Measurements from ENCODE around the gene RAI14.

The RAI14 gene

DNA sequence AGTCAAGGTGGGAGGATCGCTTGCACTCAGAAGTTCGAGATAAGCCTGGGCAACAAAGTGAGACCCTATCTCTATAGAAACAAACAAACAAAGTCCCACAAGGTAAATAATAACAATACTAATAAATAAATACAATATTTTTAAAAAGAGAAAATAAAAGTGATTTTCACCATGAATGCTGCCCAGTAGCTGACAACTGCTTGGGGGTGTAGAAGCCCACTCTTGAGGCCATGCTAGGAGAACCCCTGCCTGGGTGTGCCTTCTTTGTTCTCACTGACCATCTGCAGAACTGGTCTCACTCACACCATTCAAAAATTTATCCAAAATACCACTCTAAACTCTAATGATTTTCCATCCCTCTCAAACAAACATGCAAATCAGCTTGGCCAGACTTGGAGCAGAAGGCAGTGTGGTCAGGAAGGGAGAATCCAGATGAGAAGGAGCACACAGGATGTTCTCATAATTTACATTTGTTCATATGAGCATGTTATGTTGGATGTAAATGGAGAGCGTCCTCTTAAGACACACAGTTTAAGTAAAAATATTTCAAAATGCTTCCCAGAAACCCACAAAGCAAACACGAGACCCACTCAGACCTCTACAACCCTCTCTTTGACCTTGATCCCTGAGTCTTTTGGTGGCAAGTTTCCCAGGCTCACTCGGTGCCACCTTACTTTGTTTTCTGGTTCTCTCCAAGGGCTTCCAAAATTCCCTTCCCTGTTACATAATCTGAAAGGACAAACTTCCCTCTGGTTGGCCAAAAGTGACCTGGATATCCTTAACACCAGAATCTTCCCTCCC is 7.9 kb upstream of the RAI14 start:
- no peak for DNase-seq

DNA sequence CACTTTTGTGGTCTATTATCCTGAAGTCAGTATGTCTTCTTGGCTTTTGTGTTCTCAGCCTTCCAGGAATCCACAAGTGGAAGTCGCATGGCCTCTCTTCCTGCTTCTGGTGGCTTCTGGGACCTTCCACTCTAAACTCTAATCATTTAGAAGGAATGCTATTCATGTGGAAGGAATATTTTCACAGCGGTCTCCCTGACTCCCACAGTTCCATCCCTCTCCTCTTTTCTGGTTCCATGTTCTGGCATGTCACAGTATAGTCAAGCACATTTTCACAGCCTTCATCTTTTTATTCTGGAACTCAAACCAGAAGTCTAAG is 7.3 kb upstream of the RAI14 start:
- no peak for DNase-seq

DNA sequence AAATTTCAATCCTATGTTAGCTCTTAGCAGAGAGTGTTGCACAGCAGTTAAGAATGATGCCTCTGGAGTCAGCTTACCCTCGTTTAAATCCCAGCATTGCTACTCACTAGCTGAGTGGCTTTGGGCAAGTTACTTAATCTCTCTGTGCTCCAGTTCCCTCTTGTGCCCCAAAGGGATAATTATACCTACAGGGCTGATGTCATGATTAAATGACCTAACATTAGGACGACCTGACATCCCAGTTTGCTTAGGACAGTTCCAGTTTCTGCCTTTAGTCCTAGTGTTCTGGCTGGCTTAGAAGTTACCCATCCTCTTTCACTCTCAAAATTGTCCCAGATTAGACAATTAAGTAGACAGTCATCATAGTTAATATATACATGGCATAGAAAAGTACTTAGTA is 4.3 kb upstream of the RAI14 start:
- DNase-seq, result no peak

GRCh38 chr5:34652466-34652865 is 3.7 kb upstream of the RAI14 start:
- DNase-seq, result no peak

- DNase-seq, result no peak
Measured at GRCh38 chr5:34652914-34653313, 3.2 kb upstream of the RAI14 start.

DNA sequence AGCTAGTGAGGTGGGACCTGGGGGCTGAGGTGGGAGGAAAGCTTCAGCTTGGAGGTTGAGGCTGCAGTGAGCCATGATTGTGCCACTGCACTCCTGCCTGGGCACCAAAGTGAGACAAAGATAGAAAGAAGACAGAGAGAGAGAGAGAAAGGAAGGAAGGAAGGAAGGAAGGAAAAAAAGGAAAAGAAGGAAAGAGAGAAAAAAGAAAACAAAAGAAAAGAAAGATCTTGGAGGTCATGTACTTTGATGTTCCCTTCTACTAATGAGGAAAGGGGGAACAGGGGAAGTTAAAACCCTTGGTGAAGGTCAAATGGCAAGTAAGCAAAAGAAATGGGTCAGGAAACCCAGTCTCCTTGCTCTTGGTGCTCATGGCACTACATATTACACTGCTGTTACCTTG is 2.4 kb upstream of the RAI14 start:
- DNase-seq, result no peak

DNA sequence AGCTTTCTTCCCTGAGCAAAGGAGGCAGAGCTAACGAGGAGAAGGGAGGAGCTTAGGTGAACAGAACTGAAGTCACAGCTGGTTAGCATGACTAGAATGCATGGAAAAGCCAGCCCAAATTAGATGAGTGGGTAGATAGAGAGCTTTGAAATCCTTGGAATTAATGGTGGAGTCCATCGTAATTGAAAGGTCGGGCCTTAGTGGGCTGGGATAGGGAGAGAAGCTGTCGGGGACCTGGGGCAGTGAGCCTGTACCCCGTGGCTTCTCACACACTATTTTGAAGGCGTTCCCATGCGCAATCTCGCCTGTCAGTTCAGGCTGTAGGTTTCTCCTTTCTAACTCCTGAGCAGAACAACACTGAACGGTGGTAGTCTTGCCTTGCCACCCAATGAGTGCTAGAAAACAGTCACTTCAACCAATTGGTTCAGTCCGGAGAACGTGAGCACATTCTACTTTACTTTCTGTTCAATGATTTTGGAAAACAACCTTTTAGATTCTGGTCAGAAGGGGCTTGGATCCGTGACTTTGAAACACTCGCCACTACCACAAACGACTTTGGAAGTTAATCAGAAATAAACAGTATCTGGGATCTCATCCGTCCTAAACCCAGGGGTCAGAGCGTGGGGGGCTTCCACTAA is 655 bp upstream of the RAI14 start:
- DNase-seq, result peak; percentile 19

- DNase-seq, result peak; percentile 13
Measured at GRCh38 chr5:34656700-34657273, 659 bp downstream of the RAI14 start.

DNA sequence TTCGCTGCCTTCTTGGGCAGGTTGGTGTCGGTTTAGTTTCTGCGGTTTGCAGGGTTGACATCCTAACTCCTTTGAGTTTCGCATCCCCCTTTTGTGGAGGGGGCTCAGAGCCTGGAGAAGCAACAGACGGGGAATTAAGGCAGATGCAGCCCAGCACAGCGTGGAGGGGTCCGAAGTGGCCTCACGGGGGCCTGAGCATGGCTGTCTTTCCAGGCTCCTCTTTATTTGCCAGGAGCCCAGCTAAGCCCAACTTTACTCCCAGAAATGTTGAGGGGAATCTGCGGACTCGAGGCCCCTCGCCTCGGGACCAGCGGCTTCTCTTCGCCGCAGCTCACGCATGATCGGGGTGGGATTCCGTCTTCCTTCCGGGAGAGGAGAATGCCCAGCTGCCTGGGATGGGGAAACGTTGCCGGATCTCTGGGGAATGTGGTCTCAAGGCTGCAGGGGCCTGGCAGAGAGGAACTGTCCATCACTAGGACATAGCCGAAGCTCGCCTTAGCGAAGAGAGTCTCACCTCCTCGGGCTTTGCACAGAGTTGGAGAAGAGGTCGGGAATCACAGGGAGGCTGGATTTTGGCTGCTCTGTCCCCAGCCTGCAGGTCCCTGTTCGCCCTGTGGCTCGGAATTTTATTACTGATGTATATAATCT is 1.3 kb downstream of the RAI14 start:
- no peak for DNase-seq

DNA sequence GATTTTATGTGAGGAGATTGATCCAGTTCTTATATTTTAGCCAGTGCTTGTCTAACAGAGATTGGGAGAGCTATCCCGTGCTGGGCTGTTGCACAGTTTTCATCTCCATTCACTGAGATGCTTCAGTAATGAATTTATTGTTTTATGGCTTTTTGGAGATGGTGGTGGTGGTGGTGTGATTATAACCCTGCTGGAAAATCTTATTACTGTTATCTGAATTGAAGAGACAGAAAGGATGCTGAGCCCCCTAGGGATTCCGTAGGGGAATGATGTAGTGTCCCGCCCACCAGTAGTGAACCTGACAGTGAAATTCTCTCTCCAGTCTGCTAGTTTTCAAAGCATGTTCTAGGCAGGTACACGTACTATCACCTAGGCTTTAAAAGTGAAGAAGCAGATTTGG is 1.9 kb downstream of the RAI14 start:
- DNase-seq, result no peak

GRCh38 chr5:34659168-34659567 is 3.0 kb downstream of the RAI14 start:
- DNase-seq, result no peak

GRCh38 chr5:34660444-34660843 is 4.3 kb downstream of the RAI14 start:
- DNase-seq, result no peak

DNA sequence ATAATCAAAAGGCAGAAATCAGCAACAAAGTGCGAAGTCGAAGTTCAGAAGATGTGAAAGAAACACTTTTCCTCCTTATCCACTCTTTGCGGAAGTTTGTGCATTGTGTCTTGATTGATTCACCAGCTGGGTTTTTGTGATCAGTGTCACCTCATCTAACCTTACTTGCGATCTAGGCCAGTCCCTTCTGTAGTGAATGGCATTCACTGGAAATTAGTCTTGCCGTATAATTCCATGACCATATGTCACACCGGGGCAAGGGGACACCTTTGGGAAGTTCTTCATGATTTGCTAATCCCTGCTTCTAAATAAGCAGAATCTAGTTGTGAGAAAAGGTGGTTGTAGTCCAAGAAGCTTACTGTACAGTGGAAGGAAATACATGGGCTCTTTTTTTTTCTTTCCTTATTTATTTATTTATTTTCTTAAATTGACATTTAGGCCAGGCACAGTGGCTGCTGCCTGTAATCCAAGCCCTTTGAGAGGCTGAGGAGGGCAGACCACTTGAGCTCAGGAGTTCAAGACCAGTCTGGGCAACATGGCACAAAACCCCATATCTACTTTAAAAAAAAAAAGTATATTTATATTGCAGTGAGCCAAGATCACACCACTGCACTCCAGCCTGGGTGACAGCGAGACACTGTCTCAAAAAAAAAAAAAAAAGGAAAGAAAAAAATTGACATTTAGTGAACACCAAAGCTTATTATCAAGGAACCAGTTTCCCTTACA is 7.8 kb downstream of the RAI14 start:
- no peak for DNase-seq

- DNase-seq, result no peak
Measured at GRCh38 chr5:34666392-34667080, 10.4 kb downstream of the RAI14 start.

DNA sequence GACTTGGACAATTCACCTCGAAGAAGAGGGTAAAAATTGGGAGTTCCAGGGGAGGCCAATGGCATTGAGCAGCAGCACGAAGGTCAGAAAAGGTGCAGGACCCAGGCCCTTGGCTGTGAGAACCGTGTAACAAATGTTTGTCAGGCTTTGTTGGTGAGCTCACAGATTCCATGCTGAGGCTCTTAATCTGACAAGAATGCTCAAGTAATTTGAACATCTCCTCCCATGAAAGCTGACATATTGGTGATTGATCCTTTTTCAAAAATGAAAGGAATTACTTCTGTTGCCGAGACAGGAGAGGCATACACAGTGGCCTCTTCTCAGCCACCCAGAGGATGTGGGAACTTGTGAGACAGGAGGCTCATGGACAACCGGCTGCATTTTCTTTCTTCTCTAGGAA is 11.6 kb downstream of the RAI14 start:
- no peak for DNase-seq

- no peak for DNase-seq
Measured at GRCh38 chr5:34669931-34670516, 13.9 kb downstream of the RAI14 start.

DNA sequence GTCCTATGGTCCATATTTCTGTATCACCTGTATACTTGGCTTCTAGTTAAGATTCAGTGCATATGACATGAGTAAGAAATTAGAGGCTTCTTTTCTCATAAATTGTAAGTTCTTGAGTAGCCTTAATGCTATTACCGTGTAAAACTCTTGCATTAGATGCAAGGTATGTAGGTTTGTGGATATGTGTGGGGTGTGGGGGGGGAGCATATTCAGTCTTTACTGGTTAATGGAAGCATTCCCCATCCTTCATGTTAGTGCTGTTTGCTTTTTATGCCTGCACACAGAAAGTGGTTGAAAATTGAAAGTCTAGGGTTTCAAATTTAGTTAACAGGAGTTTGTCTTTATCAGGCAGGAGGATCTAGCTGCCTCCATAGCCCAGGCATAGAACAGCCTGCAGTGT is 16.1 kb downstream of the RAI14 start:
- DNase-seq, result no peak

DNA sequence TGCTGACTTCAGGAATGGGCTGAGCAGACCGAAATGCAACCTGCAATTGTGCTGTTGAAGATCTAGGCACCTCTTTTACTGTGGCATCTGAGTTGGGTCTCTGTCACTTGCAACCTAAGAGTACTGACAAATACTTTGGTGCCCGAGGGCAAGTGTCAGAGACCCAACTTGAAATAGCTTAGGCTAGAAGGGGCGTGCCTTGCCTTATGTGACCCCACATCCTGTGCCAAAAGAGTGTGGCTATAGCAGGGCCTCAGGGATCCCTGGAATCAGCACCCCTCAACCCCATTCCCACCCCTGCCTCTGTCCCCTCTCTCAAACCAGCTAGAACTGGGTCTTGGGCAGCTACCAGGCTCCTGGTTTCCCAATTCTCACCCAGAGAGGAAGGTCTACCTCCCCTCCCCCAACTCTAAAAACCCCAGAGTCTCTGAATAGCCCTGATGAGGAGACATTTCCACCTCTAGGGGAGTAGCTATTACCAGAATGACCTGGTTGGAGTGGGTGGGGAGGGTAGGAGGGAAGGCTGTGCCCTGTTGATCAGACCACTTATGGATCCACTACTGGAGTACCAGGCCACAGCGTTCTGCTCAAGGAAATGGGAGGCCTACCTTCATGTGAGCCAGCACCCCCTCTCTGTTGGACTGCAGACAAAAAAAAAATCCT is 17.5 kb downstream of the RAI14 start:
- no peak for DNase-seq

DNA sequence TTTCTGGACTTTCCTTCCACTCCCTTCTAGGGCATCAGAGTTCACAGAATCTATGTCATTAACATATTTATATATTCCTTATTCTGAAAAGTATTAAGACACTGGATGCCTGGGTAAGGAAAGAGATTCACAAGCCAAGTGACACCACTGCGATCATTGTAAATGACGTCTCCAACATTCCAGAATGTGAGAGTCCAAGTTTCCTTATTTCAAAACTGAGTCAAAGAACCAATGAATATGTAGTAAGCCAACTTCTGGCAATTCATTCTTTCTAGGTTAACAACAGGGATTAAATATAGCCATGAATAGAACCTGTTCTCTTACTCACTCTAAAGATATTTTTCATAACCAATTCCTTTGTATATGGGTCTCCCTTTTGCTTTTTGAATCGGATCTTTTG is 18.1 kb downstream of the RAI14 start:
- no peak for DNase-seq

DNA sequence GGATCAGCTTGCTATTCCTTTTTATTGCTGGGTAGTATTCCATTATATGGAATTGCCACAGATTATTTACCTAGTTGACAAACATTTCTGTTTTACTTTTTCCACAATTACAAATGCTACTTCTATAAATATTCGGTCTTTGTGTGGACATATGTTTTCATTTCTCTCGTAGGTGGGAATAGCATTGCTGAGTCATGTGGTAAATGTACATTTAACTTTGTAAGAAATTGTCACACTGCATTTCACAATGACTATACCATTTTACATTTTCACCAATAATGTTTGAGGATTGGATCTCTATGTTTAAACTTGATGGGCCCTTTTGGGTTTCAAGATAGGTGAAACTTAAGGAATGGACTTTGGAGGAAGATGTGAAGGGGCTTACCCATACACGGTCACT is 19.7 kb downstream of the RAI14 start:
- DNase-seq, result no peak

- DNase-seq, result no peak
Measured at GRCh38 chr5:34676416-34676815, 20.3 kb downstream of the RAI14 start.

DNA sequence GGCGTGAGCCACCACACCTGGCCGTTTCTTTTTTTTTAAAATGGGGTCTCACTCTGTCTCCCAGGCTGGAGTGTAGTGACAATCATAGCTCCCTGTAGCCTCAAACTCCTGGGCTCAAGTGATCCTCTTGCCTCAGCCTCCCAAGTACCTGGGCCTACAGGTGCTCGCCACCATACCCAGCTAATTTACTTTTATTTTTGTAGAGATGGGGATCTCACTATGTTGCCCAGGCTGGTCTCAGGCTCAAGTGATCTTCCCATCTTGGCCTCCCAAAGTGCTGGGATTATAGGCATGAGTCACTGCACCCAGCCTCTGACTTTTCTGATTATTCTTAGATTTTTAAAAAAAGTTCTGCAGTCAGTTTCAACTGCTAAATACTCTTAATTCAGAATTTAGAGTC is 21.3 kb downstream of the RAI14 start:
- no peak for DNase-seq
